GM12801 (cell line): ENCODE results near the gene PRR16.

ENCODE experiments used
- TF ChIP-seq, protein P1 (sequence below): IDR thresholded peaks from one replicate; pipeline ENCODE4 v1.5.1; 2011; ENCODE audit warnings: control low read depth; ENCODE audit not compliant: insufficient read length; ENCODE audit errors: extremely low read depth

PRR16 gene

DNA sequence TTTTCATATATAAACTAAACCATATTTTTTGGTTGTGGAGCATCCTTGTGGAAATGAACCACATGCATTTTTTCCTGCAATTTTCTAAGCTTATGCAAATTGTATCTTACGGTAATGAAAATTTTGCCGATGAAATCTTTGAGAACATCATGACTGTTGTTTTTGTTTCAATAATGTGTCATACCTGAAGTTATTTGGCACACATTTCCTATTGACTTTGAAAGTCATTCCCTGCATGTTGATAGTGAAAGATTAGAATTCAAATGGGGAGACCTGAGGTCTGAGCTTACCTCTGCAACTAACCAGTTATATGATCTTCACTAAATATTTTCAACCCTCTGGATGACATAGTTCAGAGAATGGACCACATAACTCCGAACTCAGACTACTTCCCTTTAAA lies 88.5 kb downstream of the PRR16 start:
- TF ChIP-seq, protein P1, sequence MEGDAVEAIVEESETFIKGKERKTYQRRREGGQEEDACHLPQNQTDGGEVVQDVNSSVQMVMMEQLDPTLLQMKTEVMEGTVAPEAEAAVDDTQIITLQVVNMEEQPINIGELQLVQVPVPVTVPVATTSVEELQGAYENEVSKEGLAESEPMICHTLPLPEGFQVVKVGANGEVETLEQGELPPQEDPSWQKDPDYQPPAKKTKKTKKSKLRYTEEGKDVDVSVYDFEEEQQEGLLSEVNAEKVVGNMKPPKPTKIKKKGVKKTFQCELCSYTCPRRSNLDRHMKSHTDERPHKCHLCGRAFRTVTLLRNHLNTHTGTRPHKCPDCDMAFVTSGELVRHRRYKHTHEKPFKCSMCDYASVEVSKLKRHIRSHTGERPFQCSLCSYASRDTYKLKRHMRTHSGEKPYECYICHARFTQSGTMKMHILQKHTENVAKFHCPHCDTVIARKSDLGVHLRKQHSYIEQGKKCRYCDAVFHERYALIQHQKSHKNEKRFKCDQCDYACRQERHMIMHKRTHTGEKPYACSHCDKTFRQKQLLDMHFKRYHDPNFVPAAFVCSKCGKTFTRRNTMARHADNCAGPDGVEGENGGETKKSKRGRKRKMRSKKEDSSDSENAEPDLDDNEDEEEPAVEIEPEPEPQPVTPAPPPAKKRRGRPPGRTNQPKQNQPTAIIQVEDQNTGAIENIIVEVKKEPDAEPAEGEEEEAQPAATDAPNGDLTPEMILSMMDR: no peak

DNA sequence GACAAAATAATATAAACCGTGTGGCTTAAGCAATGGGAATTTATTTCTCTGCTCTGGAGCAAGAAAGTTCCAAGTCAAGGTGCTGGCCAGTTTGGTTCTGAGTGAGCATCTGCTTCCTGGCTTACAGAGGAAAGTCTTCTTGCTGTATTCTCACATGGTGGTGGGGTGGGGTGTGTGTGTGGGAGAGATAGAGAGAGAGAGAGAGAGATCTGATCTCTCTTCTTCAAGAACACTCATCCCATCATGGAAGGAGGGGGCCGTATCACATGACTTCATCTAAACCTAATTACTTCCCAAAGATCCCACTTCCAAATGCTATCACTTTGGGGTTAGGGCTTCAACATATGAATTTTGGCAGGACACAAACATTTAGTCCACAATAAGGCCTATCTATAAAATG lies 91.2 kb downstream of the PRR16 start:
- TF ChIP-seq, protein P1: no peak

DNA sequence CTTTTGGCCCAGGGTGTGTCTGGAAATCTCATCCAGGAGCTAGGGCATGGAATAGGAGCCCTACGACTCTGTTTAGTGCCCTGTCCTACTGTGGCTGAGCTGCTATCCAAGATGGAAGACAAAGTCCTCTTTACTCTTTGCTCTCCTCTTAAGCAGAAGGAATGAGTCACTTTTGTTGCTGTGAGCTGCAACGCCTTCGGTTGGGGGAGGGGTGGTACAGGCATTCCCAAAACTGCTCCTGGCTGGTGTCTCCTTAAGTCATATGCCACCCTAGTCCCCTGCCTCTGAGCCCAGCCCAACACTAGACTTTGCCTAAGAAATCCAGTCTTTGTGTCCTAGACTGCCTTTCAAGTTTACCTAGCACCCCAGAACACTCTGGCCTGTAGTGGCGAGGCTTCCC lies 99.9 kb downstream of the PRR16 start:
- TF ChIP-seq, protein P1: no peak

DNA sequence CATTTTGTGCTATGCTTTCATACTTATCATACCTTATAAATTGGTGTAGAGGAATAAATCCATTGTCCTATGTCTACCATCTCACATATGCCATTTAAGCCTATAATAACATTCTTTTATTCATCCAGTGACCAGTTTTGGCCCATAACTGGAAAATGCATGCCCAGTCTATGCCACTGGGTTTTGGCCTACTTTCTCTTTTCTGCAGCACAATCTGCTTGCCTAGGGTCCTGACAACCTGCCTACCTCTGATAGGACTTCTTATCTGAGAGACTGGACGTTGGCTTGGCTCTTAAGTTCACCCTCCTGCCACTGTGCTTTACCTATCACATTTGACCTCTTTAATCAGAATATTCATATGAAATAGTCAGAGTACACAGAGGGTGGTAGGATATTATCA lies 103.0 kb downstream of the PRR16 start:
- TF ChIP-seq, protein P1: no peak

DNA sequence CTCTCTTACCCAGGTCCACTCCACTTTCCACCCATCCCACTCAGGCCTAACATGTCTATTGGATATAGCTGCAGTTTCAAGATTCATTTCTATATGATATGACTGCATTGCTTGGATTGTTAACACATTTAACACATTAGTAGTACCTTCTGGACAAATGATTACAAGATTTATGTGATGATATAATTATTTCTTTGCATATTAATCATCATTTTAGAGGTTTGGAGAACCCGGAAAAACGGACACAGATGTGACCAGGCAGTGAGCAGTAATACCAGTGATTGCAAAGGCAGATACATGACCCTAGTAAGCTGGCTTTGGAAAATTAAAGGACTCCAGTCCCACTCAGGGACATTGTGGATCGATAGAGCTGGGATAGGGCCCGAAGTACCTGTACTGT lies 103.8 kb downstream of the PRR16 start:
- TF ChIP-seq, protein P1: no peak

DNA sequence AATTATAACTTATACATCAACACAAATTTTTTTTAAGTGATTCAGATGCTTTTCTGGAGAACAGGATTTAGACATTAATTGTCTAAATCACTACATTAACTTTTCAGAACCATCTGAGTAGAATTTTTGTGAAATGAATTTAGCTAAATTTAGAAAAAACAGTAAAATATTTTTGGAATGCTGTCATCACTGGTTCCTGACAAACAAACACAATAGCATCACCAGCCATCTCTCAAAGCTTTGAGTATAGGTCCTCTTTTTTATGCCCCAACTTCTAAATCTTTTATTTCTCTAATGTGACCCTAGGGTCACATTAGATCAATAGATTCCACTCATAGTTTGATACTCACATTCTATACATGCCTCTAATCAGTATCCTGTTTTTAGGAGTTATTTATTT lies 104.6 kb downstream of the PRR16 start:
- TF ChIP-seq, protein P1: no peak

DNA sequence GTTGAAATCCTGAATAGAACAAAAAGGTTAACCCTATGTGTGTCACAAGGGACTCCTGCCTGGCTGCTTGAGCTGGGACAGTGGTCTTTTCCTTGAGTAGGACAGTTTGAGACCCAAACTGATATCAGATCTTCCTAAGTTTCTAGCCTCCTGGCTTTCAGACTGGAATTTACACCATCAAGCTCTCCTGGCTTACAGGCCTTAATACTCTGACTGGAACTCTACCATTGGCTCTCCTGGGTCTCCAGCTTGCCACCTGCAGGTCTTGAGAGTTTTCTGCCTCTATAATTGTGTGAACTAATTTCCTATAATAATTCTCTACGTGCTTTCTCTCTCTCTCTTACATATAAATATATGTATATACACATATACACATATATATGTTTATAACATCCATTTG lies 112.5 kb downstream of the PRR16 start:
- TF ChIP-seq, protein P1: no peak

DNA sequence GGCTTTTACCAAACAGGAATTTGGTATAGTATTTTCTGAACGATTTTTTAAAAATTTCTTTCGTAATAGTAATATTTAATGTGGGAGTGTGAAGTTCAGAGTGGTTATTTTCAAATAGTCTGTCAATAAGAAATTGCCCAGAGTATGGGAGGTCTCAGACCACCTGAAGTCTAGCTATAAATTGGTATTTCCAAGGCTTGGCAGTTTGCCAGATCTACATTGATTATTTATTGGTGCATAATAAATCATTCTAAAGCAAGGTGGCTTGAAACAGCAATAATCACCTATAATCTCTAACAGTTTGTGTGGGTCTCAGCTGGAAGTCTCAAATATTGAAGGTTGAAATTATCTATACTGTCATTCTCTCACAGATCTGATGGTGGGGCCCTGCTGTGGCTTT lies 118.5 kb downstream of the PRR16 start:
- TF ChIP-seq, protein P1: no peak
